Liver (tissue), 3 donors: Measurements from ENCODE around the gene KCNK10.

Source experiments
- FOXA1 ChIP-seq: IDR thresholded peaks from 2 replicates; pipeline ENCODE4 v1.6.1; 2016; ENCODE audit warnings: antibody characterized with exemption
- GABPA ChIP-seq, 2 donors: IDR thresholded peaks in 1 of 2; conservative IDR thresholded peaks in 1 of 2; 2 replicates each; pipeline ENCODE4 v1.6.1; 2016; ENCODE audit warnings: antibody characterized with exemption in 2 of 2, mild to moderate bottlenecking in 1 of 2, moderate library complexity in 1 of 2
- RXRA ChIP-seq, 2 donors: IDR thresholded peaks; 2 replicates each; pipeline ENCODE4 v1.6.1; 2017 to 2018; ENCODE audit warnings: antibody characterized with exemption in 2 of 2, mild to moderate bottlenecking in 1 of 2
- SP1 ChIP-seq: IDR thresholded peaks from 2 replicates; pipeline ENCODE4 v1.6.1; 2018; ENCODE audit warnings: antibody characterized with exemption, mild to moderate bottlenecking
- TAF1 ChIP-seq: conservative IDR thresholded peaks from 2 replicates; pipeline ENCODE4 v1.6.1; 2016; ENCODE audit warnings: antibody characterized with exemption, mild to moderate bottlenecking
- YY1 ChIP-seq: IDR thresholded peaks from 2 replicates; pipeline ENCODE4 v1.6.1; 2016; ENCODE audit warnings: antibody characterized with exemption, mild to moderate bottlenecking
- TF ChIP-seq, protein P1 (sequence below): IDR thresholded peaks from 2 replicates; pipeline ENCODE4 v1.6.1; 2016; ENCODE audit warnings: antibody characterized with exemption, mild to moderate bottlenecking
- TF ChIP-seq, protein P2 (sequence below): fragments of 150-350 bp; IDR thresholded peaks from 2 replicates; pipeline ENCODE4 v1.5.1; 2017; ENCODE audit warnings: improper control_type of control experiment, low read depth, low read length; ENCODE audit not compliant: missing input control
- donor health status: healthy.
- donor health status: healthy.

DNA sequence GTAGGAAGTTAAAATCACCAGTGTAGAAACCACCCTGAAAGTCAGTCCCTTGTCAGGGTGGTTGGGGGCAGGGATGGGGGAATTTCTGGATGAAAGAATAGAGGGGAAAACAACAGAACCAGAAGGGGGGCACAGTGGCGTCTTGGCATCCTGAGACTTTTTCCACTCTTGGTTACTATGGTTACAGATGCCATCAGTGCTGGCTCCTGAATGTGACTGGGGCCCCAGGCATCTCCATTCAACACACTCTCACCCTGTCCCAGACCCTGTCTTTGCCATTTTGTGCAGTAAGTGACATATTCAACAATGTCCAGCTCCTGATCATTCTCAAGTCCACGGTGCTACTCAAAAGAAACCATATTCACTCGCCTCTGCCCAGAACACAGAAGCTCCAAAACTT is 11.3 kb downstream of the KCNK10 start:
- TF ChIP-seq YY1, result no peak
- TF ChIP-seq TAF1, result no peak
- TF ChIP-seq, protein P1, sequence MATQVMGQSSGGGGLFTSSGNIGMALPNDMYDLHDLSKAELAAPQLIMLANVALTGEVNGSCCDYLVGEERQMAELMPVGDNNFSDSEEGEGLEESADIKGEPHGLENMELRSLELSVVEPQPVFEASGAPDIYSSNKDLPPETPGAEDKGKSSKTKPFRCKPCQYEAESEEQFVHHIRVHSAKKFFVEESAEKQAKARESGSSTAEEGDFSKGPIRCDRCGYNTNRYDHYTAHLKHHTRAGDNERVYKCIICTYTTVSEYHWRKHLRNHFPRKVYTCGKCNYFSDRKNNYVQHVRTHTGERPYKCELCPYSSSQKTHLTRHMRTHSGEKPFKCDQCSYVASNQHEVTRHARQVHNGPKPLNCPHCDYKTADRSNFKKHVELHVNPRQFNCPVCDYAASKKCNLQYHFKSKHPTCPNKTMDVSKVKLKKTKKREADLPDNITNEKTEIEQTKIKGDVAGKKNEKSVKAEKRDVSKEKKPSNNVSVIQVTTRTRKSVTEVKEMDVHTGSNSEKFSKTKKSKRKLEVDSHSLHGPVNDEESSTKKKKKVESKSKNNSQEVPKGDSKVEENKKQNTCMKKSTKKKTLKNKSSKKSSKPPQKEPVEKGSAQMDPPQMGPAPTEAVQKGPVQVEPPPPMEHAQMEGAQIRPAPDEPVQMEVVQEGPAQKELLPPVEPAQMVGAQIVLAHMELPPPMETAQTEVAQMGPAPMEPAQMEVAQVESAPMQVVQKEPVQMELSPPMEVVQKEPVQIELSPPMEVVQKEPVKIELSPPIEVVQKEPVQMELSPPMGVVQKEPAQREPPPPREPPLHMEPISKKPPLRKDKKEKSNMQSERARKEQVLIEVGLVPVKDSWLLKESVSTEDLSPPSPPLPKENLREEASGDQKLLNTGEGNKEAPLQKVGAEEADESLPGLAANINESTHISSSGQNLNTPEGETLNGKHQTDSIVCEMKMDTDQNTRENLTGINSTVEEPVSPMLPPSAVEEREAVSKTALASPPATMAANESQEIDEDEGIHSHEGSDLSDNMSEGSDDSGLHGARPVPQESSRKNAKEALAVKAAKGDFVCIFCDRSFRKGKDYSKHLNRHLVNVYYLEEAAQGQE, result no peak
- TF ChIP-seq RXRA (IDR thresholded peaks at IDR 0.05), result no peak
- TF ChIP-seq, protein P2, sequence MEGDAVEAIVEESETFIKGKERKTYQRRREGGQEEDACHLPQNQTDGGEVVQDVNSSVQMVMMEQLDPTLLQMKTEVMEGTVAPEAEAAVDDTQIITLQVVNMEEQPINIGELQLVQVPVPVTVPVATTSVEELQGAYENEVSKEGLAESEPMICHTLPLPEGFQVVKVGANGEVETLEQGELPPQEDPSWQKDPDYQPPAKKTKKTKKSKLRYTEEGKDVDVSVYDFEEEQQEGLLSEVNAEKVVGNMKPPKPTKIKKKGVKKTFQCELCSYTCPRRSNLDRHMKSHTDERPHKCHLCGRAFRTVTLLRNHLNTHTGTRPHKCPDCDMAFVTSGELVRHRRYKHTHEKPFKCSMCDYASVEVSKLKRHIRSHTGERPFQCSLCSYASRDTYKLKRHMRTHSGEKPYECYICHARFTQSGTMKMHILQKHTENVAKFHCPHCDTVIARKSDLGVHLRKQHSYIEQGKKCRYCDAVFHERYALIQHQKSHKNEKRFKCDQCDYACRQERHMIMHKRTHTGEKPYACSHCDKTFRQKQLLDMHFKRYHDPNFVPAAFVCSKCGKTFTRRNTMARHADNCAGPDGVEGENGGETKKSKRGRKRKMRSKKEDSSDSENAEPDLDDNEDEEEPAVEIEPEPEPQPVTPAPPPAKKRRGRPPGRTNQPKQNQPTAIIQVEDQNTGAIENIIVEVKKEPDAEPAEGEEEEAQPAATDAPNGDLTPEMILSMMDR, result no peak
- no peak for TF ChIP-seq SP1
- no peak for TF ChIP-seq FOXA1
- TF ChIP-seq GABPA (IDR thresholded peaks at IDR 0.05 in 1 of 2, conservative IDR thresholded peaks at IDR 0.05 in 1 of 2), result no peak
